K562 (cell line): ENCODE results near the gene RNASE7. TPM values are rescaled to one million over a fixed set of nuclear protein-coding genes. Genes with fewer than 3 reads are reported as not detected.

Source experiments
- ETV1 ChIP-seq: fragments of 450-650 bp; conservative IDR thresholded peaks from 2 replicates; pipeline ENCODE4 v1.6.1; 2016; ENCODE audit warnings: missing genetic modification characterization, control low read depth, low read depth, missing compliant biosample characterization
- MCM5 ChIP-seq: fragments of 450-650 bp; IDR thresholded peaks from 2 replicates; pipeline ENCODE4 v1.6.1; 2016; ENCODE audit warnings: low read depth
- NUFIP1 ChIP-seq: fragments of 450-650 bp; IDR thresholded peaks from 2 replicates; pipeline ENCODE4 v1.6.1; 2018; ENCODE audit not compliant: partially characterized antibody
- XRCC4 ChIP-seq: IDR thresholded peaks from one replicate; pipeline ENCODE4 v1.6.1; 2011; ENCODE audit not compliant: insufficient read depth, insufficient read length; ENCODE audit errors: extremely low read depth
- ZNF41 ChIP-seq: fragments of 250-450 bp; sonication (Bioruptor Pico); conservative IDR thresholded peaks from 2 replicates; pipeline ENCODE4 v1.4.0; 2020; ENCODE audit warnings: mild to moderate bottlenecking
- ZNF507 ChIP-seq: conservative IDR thresholded peaks from 2 replicates; pipeline ENCODE4 v1.6.1; 2017; ENCODE audit warnings: missing genetic modification characterization, missing compliant biosample characterization
- polyA plus RNA-seq, 8 experiments: library from polyadenylated mRNA; depleted of rRNA in 4 of 8; stranded (reverse) in 5 of 8; unstranded in 3 of 8; fragments of >200 nt; fragmentation: Nextera tagmentation in 2 of 8; fragmentation: Illumina TruSeq in 1 of 8; extraction: Ambion mirVana in 2 of 8; extraction: Trizol in 1 of 8; gene quantifications; 2 replicates each; pipeline versions ENCODE4 v1.2.1 to v1.2.3, GENCODE V29; 2011 to 2014; ENCODE audit warnings: inconsistent platforms in 1 of 8, missing spikeins in 1 of 8
- total RNA-seq, 7 experiments: library from RNA; depleted of rRNA in 6 of 7; stranded (reverse); fragments of >200 nt in 6 of 7; fragmentation: Illumina TruSeq in 2 of 7; extraction: Trizol in 2 of 7; gene quantifications; 2 replicates each; pipeline versions ENCODE4 v1.2.1 to v1.2.3, GENCODE V29; 2011 to 2021; ENCODE audit warnings: low replicate concordance in 1 of 7
- TF ChIP-seq, protein P1 (sequence below): fragments of 250-450 bp; sonication (Bioruptor Pico); IDR thresholded peaks from 2 replicates; pipeline ENCODE4 v1.4.0; 2020
- TF ChIP-seq, protein P2 (sequence below), 2 experiments: fragments of 150-350 bp in 1 of 2; IDR thresholded peaks; 2 replicates each; pipeline ENCODE4 v1.6.1; 2012 to 2016; ENCODE audit warnings: low read depth in 2 of 2, low read length in 2 of 2, mild to moderate bottlenecking in 1 of 2, moderate library complexity in 1 of 2
- TF ChIP-seq, protein P3 (sequence below): fragments of 450-650 bp; IDR thresholded peaks from 2 replicates; pipeline ENCODE4 v1.6.1; 2018; ENCODE audit not compliant: partially characterized antibody

RNASE7 gene
- total and polyA plus RNA-seq, 9 of the 15 experiments (the other 6 are each of a cell fraction or from before 2014, with no cell fraction given): not detected

DNA sequence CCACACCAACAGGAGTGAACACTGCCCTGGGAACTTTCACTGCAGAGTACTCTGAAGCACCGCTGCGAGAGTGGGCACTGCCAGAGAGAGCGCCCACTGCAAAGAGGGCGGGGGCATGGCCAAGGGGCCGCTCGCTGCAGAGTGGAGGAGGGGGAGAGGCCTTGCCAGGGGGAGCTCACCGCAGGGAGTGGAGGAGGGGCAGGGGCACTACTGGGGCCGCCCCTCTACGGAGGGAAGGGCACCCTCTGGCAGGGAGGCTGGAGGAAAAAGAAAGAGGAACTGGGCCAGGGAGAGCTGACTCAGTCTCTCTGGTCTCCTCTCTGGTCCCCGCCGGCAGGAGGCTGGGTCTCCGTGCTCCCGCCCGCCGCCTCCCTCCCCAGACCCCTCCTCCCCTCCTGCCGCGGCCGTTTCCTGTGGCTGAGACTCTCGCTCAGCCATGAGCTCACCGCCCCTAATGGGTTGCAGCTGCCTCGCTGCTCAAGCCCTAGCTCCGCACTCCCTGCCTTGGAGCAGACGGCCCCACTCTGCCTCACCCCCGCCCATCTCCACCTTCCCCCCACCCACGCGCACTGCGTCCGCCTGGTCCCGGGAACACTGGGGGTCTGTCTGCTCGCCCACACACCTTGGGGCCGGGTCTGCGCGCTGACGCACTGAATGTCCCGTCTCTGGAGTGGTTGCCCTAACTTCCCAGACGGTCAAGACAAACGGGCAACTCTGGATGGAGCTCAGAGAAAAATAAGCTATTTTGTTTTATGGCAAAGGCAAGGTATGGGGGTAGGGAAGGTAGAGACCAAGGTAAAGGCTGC lies 29.3 kb downstream of the RNASE7 start (continued):
- TF ChIP-seq, protein P1, sequence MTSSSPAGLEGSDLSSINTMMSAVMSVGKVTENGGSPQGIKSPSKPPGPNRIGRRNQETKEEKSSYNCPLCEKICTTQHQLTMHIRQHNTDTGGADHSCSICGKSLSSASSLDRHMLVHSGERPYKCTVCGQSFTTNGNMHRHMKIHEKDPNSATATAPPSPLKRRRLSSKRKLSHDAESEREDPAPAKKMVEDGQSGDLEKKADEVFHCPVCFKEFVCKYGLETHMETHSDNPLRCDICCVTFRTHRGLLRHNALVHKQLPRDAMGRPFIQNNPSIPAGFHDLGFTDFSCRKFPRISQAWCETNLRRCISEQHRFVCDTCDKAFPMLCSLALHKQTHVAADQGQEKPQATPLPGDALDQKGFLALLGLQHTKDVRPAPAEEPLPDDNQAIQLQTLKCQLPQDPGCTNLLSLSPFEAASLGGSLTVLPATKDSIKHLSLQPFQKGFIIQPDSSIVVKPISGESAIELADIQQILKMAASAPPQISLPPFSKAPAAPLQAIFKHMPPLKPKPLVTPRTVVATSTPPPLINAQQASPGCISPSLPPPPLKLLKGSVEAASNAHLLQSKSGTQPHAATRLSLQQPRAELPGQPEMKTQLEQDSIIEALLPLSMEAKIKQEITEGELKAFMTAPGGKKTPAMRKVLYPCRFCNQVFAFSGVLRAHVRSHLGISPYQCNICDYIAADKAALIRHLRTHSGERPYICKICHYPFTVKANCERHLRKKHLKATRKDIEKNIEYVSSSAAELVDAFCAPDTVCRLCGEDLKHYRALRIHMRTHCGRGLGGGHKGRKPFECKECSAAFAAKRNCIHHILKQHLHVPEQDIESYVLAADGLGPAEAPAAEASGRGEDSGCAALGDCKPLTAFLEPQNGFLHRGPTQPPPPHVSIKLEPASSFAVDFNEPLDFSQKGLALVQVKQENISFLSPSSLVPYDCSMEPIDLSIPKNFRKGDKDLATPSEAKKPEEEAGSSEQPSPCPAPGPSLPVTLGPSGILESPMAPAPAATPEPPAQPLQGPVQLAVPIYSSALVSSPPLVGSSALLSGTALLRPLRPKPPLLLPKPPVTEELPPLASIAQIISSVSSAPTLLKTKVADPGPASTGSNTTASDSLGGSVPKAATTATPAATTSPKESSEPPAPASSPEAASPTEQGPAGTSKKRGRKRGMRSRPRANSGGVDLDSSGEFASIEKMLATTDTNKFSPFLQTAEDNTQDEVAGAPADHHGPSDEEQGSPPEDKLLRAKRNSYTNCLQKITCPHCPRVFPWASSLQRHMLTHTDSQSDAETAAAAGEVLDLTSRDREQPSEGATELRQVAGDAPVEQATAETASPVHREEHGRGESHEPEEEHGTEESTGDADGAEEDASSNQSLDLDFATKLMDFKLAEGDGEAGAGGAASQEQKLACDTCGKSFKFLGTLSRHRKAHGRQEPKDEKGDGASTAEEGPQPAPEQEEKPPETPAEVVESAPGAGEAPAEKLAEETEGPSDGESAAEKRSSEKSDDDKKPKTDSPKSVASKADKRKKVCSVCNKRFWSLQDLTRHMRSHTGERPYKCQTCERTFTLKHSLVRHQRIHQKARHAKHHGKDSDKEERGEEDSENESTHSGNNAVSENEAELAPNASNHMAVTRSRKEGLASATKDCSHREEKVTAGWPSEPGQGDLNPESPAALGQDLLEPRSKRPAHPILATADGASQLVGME (CRISPR knock-in tag): no peak
- TF ChIP-seq NUFIP1 (no peak), MCM5 (no peak), ETV1 (tag) (0 out of 2 replicates have a peak, but pooled peaks have one; percentile 43), ZNF507 (tag) (no peak), ZNF41 (CRISPR knock-in tag) (no peak), XRCC4 (no peak)
- TF ChIP-seq, protein P2, sequence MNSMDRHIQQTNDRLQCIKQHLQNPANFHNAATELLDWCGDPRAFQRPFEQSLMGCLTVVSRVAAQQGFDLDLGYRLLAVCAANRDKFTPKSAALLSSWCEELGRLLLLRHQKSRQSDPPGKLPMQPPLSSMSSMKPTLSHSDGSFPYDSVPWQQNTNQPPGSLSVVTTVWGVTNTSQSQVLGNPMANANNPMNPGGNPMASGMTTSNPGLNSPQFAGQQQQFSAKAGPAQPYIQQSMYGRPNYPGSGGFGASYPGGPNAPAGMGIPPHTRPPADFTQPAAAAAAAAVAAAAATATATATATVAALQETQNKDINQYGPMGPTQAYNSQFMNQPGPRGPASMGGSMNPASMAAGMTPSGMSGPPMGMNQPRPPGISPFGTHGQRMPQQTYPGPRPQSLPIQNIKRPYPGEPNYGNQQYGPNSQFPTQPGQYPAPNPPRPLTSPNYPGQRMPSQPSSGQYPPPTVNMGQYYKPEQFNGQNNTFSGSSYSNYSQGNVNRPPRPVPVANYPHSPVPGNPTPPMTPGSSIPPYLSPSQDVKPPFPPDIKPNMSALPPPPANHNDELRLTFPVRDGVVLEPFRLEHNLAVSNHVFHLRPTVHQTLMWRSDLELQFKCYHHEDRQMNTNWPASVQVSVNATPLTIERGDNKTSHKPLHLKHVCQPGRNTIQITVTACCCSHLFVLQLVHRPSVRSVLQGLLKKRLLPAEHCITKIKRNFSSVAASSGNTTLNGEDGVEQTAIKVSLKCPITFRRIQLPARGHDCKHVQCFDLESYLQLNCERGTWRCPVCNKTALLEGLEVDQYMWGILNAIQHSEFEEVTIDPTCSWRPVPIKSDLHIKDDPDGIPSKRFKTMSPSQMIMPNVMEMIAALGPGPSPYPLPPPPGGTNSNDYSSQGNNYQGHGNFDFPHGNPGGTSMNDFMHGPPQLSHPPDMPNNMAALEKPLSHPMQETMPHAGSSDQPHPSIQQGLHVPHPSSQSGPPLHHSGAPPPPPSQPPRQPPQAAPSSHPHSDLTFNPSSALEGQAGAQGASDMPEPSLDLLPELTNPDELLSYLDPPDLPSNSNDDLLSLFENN (IDR thresholded peaks at IDR 0.05; ENCODE audit: low read depth in 2 of 2, low read length in 2 of 2): no peak
- TF ChIP-seq, protein P3, sequence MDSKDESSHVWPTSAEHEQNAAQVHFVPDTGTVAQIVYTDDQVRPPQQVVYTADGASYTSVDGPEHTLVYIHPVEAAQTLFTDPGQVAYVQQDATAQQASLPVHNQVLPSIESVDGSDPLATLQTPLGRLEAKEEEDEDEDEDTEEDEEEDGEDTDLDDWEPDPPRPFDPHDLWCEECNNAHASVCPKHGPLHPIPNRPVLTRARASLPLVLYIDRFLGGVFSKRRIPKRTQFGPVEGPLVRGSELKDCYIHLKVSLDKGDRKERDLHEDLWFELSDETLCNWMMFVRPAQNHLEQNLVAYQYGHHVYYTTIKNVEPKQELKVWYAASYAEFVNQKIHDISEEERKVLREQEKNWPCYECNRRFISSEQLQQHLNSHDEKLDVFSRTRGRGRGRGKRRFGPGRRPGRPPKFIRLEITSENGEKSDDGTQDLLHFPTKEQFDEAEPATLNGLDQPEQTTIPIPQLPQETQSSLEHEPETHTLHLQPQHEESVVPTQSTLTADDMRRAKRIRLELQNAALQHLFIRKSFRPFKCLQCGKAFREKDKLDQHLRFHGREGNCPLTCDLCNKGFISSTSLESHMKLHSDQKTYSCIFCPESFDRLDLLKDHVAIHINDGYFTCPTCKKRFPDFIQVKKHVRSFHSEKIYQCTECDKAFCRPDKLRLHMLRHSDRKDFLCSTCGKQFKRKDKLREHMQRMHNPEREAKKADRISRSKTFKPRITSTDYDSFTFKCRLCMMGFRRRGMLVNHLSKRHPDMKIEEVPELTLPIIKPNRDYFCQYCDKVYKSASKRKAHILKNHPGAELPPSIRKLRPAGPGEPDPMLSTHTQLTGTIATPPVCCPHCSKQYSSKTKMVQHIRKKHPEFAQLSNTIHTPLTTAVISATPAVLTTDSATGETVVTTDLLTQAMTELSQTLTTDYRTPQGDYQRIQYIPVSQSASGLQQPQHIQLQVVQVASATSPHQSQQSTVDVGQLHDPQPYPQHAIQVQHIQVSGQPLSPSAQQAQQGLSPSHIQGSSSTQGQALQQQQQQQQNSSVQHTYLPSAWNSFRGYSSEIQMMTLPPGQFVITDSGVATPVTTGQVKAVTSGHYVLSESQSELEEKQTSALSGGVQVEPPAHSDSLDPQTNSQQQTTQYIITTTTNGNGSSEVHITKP: no peak
